ENCODE measurements around the gene RBP2.

RBP2 gene

GRCh38 chr3:139481116-139481515 lies 4.8 kb upstream of the RBP2 start:
- no peak for DNase-seq (ENCODE audit: low read depth)

- no peak for DNase-seq (ENCODE audit: low read depth)
These were observed 4.3 kb upstream of the RBP2 start for GRCh38 chr3:139480585-139480984.

GRCh38 chr3:139477710-139478640 lies 1.7 kb upstream of the RBP2 start:
- DNase-seq (ENCODE audit: low read depth), result no peak

- no peak for DNase-seq (ENCODE audit: low read depth)
These were observed 3.1 kb downstream of the RBP2 start for GRCh38 chr3:139473155-139473771.

GRCh38 chr3:139472380-139473010 lies 3.8 kb downstream of the RBP2 start:
- DNase-seq (ENCODE audit: low read depth), result no peak

- no peak for DNase-seq (ENCODE audit: low read depth)
These were observed 6.1 kb downstream of the RBP2 start for GRCh38 chr3:139470199-139470598.

GRCh38 chr3:139468399-139468798 lies 7.9 kb downstream of the RBP2 start:
- no peak for DNase-seq (ENCODE audit: low read depth)

- no peak for DNase-seq (ENCODE audit: low read depth)
These were observed 10.0 kb downstream of the RBP2 start for GRCh38 chr3:139466360-139466759.

- DNase-seq (ENCODE audit: low read depth), result no peak
These were observed 10.7 kb downstream of the RBP2 start for GRCh38 chr3:139465636-139466035.

- no peak for DNase-seq (ENCODE audit: low read depth)
These were observed 12.8 kb downstream of the RBP2 start for GRCh38 chr3:139463466-139463865.

GRCh38 chr3:139460529-139460928 lies 15.8 kb downstream of the RBP2 start:
- DNase-seq (ENCODE audit: low read depth), result no peak

- DNase-seq (ENCODE audit: low read depth), result no peak
These were observed 16.2 kb downstream of the RBP2 start for GRCh38 chr3:139460076-139460475.

GRCh38 chr3:139458348-139458747 lies 18.0 kb downstream of the RBP2 start:
- DNase-seq (ENCODE audit: low read depth), result no peak

GRCh38 chr3:139457066-139457465 lies 19.2 kb downstream of the RBP2 start:
- DNase-seq (ENCODE audit: low read depth), result no peak

GRCh38 chr3:139456386-139456785 lies 19.9 kb downstream of the RBP2 start:
- no peak for DNase-seq (ENCODE audit: low read depth)

- no peak for DNase-seq (ENCODE audit: low read depth)
These were observed 20.5 kb downstream of the RBP2 start for GRCh38 chr3:139455855-139456254.

- DNase-seq (ENCODE audit: low read depth), result no peak
These were observed 21.1 kb downstream of the RBP2 start for GRCh38 chr3:139455206-139455605.

GRCh38 chr3:139454346-139454745 lies 22.0 kb downstream of the RBP2 start:
- DNase-seq (ENCODE audit: low read depth), result no peak

- DNase-seq (ENCODE audit: low read depth), result no peak
These were observed 26.2 kb downstream of the RBP2 start for GRCh38 chr3:139450159-139450558.

- no peak for DNase-seq (ENCODE audit: low read depth)
These were observed 26.8 kb downstream of the RBP2 start for GRCh38 chr3:139449566-139449965.

- no peak for DNase-seq (ENCODE audit: low read depth)
These were observed 28.2 kb downstream of the RBP2 start for GRCh38 chr3:139448104-139448503.

- no peak for DNase-seq (ENCODE audit: low read depth)
These were observed 28.8 kb downstream of the RBP2 start for GRCh38 chr3:139447486-139447885.

GRCh38 chr3:139444446-139444845 lies 31.9 kb downstream of the RBP2 start:
- DNase-seq (ENCODE audit: low read depth), result no peak
